Posterior cingulate gyrus (tissue), 11 donors: ENCODE data around the gene PPP2R5A.
"Not testable (repeated sequence)": the region's sequence is repeated elsewhere in the genome, so short reads cannot be mapped to it uniquely, and the experiment has no call there.

Experiments used
- DNase-seq, 10 donors: peaks; one replicate each; pipeline versions ENCODE4 v3.0.0 to v3.0.0-alpha.2; 2020 to 2021; ENCODE audit warnings: mixed read lengths in 3 of 10
- intact Hi-C: fragments of 100-400 bp; cut with DNase I; formaldehyde crosslinking; loops from one replicate; pipeline ENCODE4 v1.15.1; 2023

Gene PPP2R5A

GRCh38 chr1:212293579-212293978 is 8.4 kb downstream of the PPP2R5A start:
- no peak for DNase-seq
- intact Hi-C loops: loop anchor here (5.0 kb wide), 1 partner anchor 226 kb away; no protein-coding TSS in a partner anchor

- no peak for DNase-seq
- intact Hi-C loops: loop anchor here (5.0 kb wide), 1 partner anchor 228 kb away; no protein-coding TSS in a partner anchor
Measured at GRCh38 chr1:212294983-212295382, 9.8 kb downstream of the PPP2R5A start.

- DNase-seq: no peak
- intact Hi-C loops: no loop called here
Measured at GRCh38 chr1:212295579-212295978, 10.4 kb downstream of the PPP2R5A start.

GRCh38 chr1:212297338-212297737 is 12.1 kb downstream of the PPP2R5A start:
- intact Hi-C loops: no loop called here
- no peak for DNase-seq

GRCh38 chr1:212301580-212301979 is 16.4 kb downstream of the PPP2R5A start:
- intact Hi-C loops: no loop called here
- no peak for DNase-seq

GRCh38 chr1:212302745-212303383 is 17.7 kb downstream of the PPP2R5A start:
- intact Hi-C loops: no loop called here
- DNase-seq: no peak

GRCh38 chr1:212305342-212305741 is 20.1 kb downstream of the PPP2R5A start:
- intact Hi-C loops: no loop called here
- no peak for DNase-seq

- intact Hi-C loops: not testable (repeated sequence)
Measured at GRCh38 chr1:212305984-212306452, 20.8 kb downstream of the PPP2R5A start.

GRCh38 chr1:212309967-212310366 is 24.8 kb downstream of the PPP2R5A start:
- DNase-seq: no peak
- intact Hi-C loops: no loop called here

More at GRCh38 chr1:212305984-212306452, 20.8 kb downstream of the PPP2R5A start:
- not testable (repeated sequence) for DNase-seq

- DNase-seq: no peak
- intact Hi-C loops: no loop called here
Measured at GRCh38 chr1:212310383-212310782, 25.2 kb downstream of the PPP2R5A start.

- DNase-seq: no peak
- intact Hi-C loops: no loop called here
Measured at GRCh38 chr1:212311836-212312497, 26.8 kb downstream of the PPP2R5A start.

- intact Hi-C loops: no loop called here
- no peak for DNase-seq
Measured at GRCh38 chr1:212313616-212314015, 28.4 kb downstream of the PPP2R5A start.

GRCh38 chr1:212315184-212315583 is 30.0 kb downstream of the PPP2R5A start:
- DNase-seq: no peak
- intact Hi-C loops: no loop called here

- DNase-seq: peak in 1 of 10 donors; percentile 28
- intact Hi-C loops: no loop called here
Measured at GRCh38 chr1:212315907-212316306, 30.7 kb downstream of the PPP2R5A start.

- no peak for DNase-seq
- intact Hi-C loops: no loop called here
Measured at GRCh38 chr1:212317916-212318315, 32.7 kb downstream of the PPP2R5A start.

- intact Hi-C loops: not testable (repeated sequence)
- DNase-seq: peak in 1 of 10 donors; percentile 77
Measured at GRCh38 chr1:212321031-212321430, 35.8 kb downstream of the PPP2R5A start.

- intact Hi-C loops: no loop called here
- no peak for DNase-seq
Measured at GRCh38 chr1:212323066-212323465, 37.9 kb downstream of the PPP2R5A start.

- no peak for DNase-seq
- intact Hi-C loops: no loop called here
Measured at GRCh38 chr1:212326541-212326940, 41.3 kb downstream of the PPP2R5A start.

GRCh38 chr1:212328248-212328647 is 43.0 kb downstream of the PPP2R5A start:
- DNase-seq: no peak
- intact Hi-C loops: no loop called here

- intact Hi-C loops: no loop called here
- no peak for DNase-seq
Measured at GRCh38 chr1:212329105-212329504, 43.9 kb downstream of the PPP2R5A start.

- no peak for DNase-seq
- intact Hi-C loops: no loop called here
Measured at GRCh38 chr1:212341090-212341489, 55.9 kb downstream of the PPP2R5A start.

- DNase-seq: no peak
- intact Hi-C loops: no loop called here
Measured at GRCh38 chr1:212344905-212345304, 59.7 kb downstream of the PPP2R5A start.
